ENCODE data around the gene NPTX1.

Gene NPTX1

DNA sequence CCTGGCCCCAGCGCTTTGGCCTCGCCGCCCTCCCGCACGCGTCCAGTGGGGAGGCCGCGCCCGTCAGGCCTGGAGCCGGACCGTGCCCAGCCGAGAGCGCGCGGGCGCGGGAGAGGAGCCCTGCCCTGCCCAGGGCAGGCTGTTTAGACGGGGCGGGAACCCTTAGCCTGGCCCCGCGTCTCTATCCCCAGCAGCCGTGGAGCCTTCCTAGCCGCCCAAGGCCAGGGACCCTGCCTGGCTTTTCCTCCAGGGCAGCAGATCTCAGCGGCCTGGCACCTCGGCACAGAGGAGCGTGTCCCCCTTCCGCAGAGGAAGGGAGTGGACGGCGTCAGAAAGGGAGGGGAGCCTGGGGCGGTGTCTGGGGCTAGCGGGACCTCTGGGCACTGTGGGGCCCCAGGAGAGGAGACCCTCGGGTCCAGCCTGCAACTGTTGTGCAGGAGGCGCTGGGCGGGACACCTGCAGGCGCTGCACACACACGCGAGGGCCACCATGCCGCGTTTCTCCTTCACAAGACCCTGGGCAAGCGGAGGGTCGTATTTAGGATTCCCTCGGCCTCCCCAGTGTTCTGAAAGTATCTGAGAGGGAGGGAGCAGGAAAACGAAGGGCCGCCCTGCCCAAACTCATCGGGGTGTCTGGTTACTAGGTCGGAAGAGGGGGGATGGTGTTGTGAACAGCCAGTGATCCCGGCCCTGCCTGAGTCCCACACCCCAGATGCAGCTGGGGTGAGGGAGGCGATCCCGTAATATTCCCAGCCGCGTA lies 2.3 kb upstream of the NPTX1 start:
- no peak for DNase-seq (ENCODE audit: low read depth)

DNA sequence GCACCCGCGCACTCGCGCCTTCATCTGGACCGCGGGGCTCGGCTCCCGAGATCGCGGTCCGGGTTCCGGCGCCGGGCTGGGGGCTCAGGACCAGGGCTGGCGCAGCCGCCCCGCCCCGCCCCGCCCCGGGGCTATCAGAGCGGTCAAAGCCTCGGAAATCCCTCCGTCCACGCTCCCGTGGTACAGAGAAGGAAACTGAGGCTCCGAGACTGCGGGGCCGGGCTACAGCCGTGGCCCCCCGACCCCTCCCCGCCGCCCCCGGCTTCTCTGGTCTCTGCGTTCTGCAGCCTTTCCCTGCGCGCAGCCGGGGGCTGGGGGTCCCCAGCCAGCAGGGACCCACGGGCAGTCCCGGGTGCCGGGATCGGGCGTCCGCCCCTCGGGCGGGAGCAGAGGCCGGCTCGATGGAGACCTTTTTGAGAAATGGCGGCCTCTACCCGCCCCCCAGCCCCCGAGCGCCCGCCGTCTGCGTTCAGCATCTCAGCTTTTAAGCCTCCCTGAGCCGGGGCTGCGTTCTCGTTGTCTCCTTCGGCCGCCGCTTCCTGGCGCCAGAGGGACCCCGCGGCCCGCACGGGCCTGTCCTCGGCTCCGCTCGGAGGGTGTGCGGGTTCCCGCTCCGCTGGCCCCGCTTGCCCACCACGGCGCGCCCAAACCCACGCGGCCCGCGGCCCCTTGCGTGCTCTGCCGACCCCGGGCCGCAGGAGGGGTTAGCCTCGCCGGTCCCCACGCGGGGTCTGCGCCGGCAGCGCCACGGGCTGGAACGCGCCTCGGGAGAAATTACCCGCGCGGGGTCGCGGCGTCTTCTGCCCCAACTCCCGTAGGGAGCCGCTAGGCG lies 1.5 kb upstream of the NPTX1 start:
- DNase-seq (ENCODE audit: low read depth), result no peak

DNA sequence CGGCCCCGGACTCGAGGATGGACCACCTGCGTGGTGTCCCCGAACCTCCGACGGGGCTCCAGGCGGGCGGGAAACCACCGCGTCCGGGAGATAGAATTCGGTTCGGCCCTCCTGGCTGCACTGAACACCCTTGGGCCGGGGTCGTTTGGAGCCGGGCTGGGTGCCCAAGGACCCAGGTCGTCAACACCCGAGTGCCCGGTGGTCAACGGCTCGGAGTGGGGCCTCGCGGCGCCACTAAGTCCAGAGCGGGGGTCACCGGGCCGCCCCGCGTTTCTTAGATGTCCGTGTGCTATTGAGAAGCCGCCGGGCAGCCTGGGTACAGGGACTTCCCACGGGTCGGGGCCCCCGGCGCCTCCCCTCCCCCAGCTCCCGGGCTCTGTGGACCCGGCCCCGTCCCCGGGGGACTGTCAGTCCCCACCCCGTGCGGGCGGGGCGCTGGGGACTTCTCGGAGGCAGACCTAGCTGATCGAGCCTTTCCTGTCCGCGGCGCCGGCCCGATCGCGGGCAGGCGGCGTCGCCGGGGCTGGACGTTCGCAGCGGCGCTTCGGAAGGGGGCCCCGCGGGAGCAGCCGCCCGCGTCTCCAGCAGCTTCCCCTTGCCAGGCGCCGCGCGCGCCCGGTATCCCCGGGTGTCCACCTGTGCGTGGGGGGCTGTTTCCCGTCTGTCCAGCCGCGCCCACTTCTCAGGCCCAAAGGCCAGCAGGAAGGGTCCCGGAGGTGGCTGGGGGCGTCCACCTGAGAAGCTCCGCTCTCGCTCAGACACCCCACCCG lies 655 bp upstream of the NPTX1 start:
- DNase-seq (ENCODE audit: low read depth), result no peak

DNA sequence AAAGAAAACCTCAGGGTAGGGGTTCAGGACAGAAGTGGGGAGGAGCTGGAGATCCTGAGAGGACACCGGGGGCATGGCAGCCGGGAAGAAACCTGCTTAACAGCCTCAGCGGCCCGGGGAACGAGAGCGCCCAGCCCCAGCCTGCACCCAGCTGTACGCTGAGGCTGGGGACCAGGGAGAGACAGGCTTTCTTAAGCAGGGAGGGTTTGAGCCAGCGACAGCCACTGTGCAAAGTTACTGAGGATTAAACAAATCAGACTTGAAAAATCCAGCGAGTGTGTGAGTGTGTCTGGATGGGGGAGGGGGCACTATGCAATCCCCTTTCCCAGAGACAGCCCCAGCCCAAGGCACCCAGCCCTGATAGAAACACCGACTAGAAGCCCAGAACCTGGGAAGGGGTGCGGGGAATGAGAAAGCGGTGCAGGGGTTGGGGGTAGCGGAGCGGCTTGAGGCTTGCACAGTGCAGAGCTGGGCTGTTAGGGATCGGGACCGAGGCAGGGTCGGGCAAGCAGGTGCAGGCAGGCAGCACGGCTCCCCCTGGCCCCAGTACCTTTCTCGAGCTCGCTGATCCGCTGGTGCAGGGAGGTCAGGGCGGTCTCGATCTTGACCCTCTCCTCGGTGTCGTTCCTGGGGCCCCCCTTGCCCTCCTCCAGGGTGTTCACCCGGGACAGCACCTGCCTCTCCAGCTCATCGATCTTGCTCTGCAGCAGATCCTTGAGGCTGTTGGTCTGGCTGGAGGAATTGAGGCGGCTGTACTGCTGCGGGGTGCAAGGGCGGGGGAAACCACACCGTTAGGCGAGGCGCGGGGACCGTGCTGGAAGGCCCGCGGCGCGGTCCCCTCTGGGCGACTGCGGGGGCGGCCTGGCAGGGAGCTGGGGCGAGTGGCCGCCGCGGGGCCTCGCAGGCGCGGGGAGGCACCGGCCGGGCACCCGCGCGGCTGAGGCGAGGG lies 1.2 kb downstream of the NPTX1 start:
- no peak for DNase-seq (ENCODE audit: low read depth)

DNA sequence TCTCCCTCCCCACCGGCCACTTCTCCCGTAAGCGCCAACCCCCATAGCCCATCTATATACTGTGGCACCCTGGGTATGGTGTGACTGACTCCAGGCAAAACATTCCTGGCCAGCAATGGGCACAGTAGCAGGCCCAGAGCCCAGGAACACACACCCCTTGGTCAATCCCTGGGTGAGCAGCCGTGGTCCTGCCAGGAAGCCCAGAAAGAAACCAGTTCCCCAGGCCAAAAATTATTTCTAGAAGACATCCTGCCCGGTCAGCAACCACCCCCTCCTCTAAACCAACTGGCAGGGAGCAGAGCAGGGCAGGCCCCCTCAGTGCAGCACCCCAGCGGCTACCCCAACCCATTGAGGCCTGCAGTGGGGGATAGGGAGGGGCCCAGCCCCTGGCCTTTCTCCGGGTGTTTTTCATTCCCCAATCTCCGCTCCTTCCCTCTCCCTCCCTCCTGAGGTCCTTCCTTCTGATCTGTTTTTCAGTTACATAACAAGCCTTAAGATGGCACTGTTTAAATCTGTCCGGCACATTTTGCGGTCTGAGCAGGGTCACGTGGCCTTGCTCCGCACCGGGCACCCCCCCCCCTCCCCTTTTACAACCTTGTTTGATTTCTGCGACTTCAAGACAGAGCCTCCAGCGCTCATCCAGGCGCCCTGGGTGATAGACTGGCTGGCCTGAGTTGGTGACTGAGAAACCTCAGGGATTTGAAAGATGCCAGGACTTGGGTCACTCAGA lies 2.0 kb downstream of the NPTX1 start:
- no peak for DNase-seq (ENCODE audit: low read depth)

DNA sequence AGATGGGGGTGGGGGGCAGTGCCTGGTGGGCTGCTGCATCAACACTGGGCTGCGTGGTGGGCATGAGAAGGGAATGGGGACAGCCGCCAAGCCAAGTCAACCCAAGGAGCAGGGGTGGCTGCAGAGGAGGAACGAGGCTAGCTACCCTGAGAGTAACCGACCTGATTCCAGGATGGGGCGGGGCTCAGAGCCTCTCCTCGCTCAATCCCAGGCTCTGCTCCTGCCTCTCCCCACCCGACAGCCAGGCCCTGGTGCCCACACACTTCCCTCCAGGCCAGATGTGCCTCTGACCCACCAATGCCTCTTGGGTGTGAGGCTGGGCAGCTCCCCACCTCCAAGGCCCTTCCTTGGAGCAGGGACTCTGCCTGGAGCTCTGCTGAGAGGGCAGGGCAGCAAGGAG lies 2.7 kb downstream of the NPTX1 start:
- no peak for DNase-seq (ENCODE audit: low read depth)

DNA sequence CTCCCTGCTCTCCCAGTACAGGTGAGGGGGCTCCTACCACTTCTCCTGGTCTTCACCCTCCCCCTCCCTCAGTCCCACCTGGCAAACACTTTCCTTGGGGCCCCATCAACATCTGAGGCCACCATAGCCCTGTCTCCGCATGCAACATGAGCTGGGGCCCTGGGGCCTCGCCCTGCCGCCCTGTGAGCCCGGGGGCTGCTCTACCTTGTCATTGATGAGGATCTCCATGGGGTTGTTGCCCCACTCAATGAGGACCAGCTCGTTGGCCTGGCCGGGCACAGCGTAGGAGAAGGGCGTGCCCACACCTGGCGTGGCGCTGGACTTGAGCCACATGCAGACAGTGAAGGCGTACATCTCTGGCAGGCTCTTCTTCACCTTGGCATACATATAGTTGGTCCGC lies 3.4 kb downstream of the NPTX1 start:
- DNase-seq (ENCODE audit: low read depth), result no peak

DNA sequence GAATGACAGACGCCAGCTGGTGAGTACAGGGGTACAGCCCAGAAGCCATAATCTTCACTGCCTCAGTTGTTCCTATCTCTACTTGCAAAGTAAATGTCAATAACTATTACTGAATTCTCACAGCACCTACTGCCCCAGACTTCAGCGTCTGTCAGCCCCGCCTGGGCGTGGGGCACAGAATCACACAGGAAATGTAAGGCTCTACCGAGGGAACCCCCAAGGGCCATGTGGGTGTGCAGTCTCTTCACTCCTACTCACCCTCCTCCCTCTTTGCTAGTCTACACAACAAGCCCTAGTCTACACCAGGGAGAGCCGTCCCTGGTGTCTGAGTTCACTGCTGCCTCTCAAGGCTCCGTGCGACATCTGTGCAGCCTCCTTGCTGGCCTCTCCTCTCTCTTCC lies 4.5 kb downstream of the NPTX1 start:
- DNase-seq (ENCODE audit: low read depth), result no peak

DNA sequence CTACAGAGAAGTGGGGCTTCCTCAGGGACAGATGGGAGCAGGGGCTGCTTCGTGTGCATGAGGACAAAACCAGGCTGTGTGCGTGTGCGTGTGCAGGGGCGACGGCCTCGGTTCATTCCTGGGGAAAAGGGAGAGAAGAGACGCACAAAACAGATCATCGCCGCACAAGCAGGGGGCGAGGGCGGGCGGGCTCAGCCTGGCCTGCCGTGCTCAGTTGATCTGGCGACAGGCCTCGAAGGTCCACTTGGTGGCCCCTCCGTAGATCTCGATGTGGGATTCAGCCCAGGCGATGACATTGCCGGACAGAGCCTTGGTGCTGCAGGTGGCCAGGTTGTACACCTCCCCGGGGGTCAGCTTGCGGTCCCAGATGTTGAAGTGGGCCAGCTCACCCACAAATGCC lies 5.8 kb downstream of the NPTX1 start:
- no peak for DNase-seq (ENCODE audit: low read depth)

DNA sequence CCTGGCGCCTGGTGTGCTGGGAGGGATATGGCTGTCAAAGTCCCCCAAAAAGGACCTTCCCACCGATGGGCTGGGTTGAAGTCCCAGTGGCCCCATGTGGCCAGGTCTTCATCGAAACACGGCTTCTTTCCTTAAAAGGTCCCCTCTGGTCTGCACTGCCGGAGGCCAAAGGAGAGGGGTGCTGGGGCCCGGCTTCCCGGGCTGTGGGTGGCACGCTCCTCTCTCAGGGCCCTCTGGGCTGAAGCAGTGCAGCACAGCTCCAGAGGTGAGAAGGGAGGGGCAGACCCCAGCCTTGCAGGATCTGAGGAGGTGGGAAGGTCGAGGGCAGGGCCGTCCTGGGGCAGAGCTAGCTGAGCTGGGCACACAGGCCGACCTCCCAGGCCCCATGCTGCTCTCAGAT lies 6.7 kb downstream of the NPTX1 start:
- DNase-seq (ENCODE audit: low read depth), result no peak

DNA sequence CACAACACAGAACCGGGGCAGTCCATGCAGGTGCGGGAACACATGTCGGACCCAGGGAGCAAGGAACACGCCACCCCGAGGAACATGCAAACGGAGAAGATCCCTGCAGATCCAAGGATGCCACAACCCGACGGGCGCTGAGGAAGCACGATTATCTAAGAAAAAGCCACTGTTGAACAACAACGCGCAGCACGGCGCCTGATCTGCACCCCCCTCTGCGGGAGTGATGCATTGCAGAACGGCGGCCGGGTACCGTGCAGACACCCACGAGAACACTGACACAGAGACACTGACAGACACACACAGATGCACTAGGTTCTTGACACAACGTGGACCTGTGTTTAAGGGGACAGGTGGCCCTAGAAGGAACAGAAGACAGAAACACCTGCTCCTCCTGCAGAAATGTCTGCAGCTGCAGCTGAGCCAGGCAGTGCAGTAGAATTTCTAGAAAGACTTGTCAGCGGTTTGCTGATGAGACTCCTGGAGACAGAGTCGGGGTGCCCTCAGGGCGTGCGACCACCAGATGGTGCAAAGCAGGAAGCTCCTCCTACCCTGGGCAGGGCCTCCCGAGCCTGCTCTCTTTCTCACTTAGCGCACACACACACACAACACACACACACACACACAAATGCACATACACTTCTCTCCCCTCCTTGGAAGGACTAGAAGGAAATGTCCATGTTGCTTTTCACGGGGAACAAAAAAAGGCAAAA lies 7.5 kb downstream of the NPTX1 start:
- no peak for DNase-seq (ENCODE audit: low read depth)

DNA sequence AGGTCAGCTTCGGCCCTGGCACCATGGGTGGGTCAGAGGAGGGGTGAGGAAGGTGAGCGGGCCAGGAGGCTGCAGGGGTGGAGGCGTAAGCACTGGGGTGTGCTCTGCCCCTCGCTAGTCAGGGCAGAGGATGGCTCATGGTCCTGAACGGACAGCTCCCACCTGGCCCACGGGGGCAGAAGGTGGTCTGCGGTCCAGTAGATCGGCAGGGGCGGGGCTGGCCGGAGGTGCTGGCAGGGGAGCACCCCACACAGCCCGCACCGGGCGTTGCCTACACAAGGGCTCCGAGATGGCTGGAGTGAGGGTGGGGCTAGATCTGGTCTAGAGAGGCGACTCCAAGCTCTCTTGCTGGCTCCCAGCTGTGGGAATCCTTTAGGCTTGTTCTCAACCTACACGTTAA lies 8.2 kb downstream of the NPTX1 start:
- DNase-seq (ENCODE audit: low read depth), result no peak

DNA sequence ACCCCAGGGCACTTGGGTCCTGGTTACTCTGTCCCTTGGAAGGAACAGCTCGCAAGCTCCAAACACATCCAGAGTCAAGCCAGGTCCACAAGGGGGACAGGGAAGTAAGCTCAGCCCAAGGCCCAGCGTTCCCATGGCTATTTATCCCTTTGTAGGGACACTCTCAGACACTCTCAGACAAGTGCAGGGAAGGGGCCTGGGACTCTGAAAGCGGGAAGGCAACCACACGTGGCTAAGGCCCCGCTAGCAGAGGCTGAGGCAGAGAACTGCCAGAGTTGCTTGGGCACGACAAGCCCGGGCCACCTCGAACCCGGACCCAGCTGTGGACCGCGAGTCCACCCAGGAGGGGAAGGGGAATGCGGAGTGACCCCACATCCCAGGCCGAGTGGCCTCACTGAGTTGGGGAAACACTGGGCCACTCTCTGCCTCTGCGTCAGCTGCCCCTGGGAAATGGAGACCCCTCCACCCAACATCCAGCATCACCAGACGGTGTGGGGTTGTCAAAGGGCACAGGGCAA lies 10.2 kb downstream of the NPTX1 start:
- no peak for DNase-seq (ENCODE audit: low read depth)

DNA sequence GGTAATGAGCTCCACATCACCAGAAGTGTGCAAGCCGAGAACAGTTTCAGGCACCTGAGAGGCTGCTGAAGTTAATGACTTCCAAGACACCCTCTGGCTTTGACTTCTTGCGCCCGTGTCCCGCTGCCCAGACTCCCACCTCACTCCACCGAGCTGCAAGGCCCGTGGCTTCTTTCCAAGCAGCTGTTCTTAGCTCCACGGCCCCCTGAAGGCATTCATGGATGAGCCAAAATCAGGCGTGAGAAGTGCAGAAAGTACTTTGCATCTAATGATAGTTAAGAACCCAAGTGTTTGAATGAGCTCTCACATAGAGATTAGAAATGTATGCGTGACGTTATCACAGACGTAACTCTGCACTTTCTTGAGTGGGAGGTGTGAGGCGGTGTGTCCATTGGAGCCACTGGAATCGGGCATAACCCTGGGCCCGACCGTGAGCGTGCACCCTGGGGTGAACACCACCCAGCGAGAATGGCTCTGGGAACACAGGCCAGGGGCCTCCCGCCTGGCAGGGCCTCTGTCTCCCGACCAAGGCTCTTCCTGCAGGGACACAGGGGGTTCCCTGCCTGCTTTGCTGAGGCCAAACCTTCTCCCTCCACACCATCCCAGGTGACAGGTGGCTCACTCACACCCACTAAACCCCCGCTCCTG lies 11.0 kb downstream of the NPTX1 start:
- DNase-seq (ENCODE audit: low read depth), result no peak

DNA sequence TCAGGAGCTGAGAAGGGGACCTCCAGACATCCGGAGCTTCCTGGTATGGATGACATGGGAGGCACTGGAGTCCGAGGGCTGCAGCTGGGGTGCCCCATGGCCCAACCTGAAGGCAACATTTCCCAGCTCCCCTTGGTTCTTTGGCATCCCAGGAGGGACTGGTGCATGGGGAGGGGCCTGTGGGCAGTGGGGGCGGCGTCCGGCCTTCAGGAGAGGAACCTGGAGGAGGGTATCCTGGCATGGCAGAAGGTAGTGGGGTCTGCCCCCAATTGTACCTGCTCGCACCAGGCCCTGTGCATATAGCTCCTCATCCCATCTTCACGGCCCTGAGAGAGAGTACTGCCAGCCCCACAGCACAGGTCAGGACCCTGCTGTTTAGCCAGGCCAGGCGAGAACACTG lies 11.9 kb downstream of the NPTX1 start:
- no peak for DNase-seq (ENCODE audit: low read depth)

DNA sequence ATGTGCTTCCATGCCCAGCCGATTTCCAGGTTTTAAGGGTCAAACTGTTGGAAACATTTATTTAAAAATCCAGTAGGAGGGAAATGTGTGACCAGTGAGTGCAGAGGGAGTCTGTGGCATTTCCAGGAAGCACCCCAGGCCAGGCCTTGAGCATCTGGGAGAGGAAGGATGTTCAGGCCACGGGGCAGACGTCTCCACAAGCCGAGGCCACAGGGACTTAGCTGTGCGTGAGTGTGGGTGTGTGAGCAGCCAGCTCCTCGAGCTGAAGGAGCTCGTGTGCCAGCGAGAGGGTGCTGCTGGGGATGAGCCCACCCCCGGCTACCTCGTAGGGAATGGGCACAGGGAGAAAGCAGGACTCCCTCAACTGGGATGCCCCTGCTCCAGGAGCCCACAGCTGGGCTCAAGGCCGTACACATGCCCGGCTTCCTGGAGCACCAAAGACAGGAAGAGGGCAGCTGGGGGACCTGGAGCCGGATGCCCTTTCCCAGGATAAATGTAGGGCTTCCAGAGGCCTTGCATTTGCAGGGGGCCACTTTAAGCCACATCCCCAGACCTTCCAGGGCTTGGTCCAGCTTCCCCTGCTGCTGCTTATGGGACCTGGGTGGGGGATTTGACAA lies 12.5 kb downstream of the NPTX1 start:
- DNase-seq (ENCODE audit: low read depth), result no peak

DNA sequence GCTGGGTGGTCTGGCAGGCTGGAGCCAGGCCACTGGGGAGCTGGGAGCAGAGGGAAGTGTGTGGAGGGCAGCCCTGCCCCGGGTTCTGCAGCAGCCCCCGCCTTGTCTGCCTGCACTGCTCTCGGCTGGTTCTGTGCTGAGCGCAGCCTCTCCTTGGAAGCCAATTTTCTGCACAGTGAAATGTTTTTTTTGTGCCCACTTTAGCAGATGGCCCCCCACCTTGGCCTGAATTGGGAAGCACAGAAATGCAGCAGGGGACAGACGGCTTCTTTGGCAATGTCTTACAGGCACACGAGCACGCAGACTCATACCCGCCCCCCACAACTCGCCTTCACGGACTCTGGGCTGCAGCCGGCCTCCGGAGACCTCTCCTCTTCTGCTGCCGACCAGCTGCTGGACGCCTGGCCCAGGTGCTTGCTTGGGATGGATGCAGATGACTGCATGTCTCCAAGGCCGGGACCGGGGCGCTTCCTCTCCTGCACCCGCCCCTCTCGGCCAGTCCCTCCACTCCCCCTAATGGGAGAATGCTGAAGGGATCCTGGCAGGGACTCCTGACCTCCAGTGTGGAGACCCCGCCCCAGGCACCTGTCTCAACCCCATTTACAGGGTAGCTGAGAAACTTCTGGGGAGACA lies 14.8 kb downstream of the NPTX1 start:
- DNase-seq (ENCODE audit: low read depth), result no peak

DNA sequence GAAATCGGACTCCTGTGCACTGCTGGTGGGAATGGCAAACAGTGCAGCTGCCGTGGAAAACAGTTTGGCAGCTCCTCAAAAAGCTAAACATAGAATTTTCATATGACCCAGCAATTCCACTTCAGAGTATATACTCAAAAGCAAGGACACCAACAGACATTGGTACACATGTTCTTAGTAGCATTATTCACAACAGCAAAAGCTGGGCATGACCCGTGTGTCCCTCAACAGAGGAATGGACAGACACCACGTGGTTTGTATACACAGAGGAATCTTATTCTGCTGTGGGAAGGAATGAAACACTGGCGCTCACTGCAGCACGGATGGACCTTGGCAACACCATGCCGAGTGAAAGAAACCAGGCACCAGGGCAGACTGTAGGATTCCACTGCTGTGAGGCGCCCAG lies 16.0 kb downstream of the NPTX1 start:
- DNase-seq (ENCODE audit: low read depth), result no peak

DNA sequence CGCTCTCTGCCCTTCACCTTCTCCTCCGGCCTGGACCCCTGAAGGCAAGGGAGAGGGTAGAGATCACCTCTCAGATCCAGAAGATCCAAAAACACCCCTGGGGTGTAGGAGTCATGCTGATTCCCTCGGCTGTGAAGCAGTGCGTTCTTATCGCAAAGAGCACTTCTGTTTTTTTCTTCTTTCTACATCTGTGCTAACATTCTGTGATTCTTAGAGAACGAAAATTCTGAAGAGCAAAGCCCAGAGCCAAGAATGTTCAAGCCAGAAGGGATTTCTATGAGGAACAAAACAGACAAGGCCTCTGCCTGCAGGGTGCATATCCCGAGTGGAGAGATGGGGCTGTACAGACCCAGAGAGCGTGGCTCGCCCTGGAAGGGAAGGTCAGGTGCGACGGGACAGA lies 17.2 kb downstream of the NPTX1 start:
- no peak for DNase-seq (ENCODE audit: low read depth)

Data from GM04503 (cell line).